SK-N-MC (cell line): ENCODE results near the gene PLXNA2.

Experiments
- EZH2 ChIP-seq: fragments of 200-600 bp; sonication (generic); IDR thresholded peaks from one replicate; pipeline ENCODE4 v1.6.1; 2017; ENCODE audit warnings: antibody characterized with exemption
- POLR2AphosphoS5 ChIP-seq: IDR thresholded peaks from 2 replicates; pipeline ENCODE4 v1.6.1; 2012; ENCODE audit warnings: mild to moderate bottlenecking, low read depth, low read length, borderline replicate concordance

- no peak for TF ChIP-seq POLR2AphosphoS5
- TF ChIP-seq EZH2, result no peak
Observed at GRCh38 chr1:208127284-208127683, 116.9 kb downstream of the PLXNA2 start.
